NCI-H510A (cell line): ENCODE measurements around the gene N4BP3.
"Not testable (repeated sequence)": the region's sequence is repeated elsewhere in the genome, so short reads cannot be mapped to it uniquely, and the experiment has no call there.

Experiments
- DNase-seq: peaks from one replicate; lab custom pipeline; 2025; lab: John Stamatoyannopoulos, UW

The N4BP3 gene

GRCh38 chr5:178122346-178122745, 9.0 kb downstream of the N4BP3 start:
- no peak for DNase-seq

GRCh38 chr5:178123094-178123965, 10.0 kb downstream of the N4BP3 start:
- DNase-seq = no peak

- DNase-seq = peak; percentile 85
These were observed 10.9 kb downstream of the N4BP3 start for GRCh38 chr5:178123966-178124925.

GRCh38 chr5:178125253-178125906, 12.0 kb downstream of the N4BP3 start:
- no peak for DNase-seq

DNA sequence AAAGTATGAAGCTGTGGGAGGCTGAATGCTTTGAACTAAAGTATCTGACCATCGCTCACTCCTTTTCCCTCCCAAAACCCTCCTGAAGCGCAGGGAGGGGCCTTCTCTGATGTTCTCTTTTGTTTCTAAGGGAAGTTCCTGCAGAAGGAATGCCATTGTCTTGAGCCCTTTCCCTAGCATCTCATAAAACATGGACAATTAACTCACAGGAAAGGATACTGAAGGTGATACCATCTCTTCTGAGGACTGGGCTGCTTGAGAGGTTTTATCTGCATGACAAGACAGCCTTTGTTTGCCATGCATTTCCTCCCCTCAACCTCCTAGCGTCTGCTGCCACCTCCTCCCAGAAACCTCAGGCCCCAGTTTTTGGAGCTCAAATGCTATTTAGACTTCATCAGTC, 13.2 kb downstream of the N4BP3 start:
- no peak for DNase-seq

GRCh38 chr5:178127300-178128009, 14.1 kb downstream of the N4BP3 start:
- DNase-seq = not testable (repeated sequence)

- no peak for DNase-seq
These were observed 16.0 kb downstream of the N4BP3 start for GRCh38 chr5:178129296-178129695.

- DNase-seq = not testable (repeated sequence)
These were observed 16.9 kb downstream of the N4BP3 start for GRCh38 chr5:178130234-178130575.

DNA sequence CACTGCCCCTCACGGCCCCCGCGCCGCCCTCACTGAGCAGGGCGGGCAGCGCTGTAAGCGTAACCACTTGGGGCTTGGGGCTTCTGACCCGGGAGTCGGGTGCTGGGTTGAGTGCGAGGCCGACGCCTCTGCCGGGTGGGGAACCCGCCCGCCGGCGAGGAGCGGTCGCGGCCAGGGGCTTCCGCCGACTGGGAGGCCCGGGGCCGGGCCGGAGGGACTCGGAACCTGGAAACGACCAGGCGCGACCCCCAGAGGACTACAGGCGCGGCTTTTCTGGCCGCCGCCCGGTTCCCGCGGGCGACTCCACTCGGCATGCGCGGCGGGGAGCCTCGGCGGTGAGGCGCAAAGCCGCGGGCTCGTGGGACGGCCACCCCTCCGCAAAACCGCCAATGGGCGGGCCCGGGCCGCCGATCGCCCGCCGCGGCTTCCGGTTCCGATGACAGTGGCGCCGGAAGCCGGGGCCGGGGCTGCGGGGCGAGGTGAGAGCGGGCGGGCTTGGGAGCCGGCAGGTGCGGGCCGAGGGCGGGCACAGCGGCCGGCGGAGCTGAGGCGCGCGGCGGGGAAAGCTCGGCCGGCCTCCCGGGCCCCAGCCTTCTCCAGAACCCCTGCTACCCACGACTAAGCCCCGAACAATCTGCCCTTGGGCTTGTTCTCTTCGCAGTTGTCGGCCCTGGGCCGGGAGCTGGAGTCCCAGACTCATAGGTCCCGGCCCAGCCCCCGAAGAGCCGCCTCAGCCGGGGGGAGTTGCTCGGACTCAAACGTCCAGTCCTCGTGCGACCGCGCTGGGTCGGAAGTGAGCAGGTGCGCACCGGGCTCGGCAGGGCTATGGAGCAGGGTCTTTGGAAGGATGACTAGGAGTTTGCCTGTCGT, 17.5 kb downstream of the N4BP3 start, which contains the start of gene RMND5B:
TSS of gene RMND5B (plus strand) at position 439 of the 870 bp plus-strand sequence. CDS start 7,106 bp downstream, outside the sequence.
- peak; percentile 69 for DNase-seq

- no peak for DNase-seq
These were observed 18.2 kb downstream of the N4BP3 start for GRCh38 chr5:178131446-178131996.

- DNase-seq = no peak
These were observed 23.7 kb downstream of the N4BP3 start for GRCh38 chr5:178136990-178137389.

DNA sequence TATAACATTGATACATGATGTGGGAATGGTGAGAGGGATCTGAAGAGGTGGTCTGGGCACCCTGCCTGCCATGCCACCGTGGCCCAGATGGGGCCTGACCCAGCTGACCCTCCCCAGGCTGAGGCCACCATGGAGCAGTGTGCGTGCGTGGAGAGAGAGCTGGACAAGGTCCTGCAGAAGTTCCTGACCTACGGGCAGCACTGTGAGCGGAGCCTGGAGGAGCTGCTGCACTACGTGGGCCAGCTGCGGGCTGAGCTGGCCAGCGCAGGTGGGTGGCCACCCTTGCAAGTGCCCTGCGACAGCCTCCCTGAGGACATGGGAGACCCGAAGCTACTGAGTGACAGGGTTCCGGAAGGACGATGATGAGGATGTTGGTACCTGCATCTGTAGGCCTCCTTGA, 24.7 kb downstream of the N4BP3 start:
- DNase-seq = no peak

DNA sequence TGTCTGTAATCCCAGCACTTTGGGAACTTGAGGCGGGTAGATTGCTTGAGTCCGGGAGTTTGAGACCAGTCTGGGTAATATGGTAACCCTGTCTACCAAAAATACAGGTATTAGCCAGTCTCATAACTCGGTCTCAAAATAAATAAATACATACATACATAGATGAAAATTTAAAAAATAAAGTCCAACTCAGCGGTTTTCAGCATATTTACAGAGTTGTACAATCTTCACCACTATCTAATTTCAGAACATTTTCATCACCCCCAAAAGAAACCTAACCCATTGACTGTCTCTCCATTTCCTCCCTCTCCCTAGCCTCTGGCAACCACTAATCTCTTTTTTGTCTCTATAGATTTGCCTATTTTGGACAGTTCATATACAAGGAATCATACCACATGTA, 28.2 kb downstream of the N4BP3 start:
- DNase-seq = no peak

DNA sequence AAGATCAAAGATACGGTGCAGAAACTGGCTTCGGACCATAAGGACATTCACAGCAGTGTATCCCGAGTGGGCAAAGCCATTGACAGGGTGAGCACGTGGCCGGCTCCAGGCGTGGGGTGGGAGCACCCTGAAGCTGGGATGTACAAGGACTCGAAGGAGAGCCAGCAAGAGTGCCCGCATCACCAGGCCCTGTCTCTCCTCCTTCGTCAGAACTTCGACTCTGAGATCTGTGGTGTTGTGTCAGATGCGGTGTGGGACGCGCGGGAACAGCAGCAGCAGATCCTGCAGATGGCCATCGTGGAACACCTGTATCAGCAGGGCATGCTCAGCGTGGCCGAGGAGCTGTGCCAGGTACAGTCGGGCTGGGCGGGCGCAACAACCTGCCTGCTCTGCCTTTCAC, 29.3 kb downstream of the N4BP3 start:
- no peak for DNase-seq

- DNase-seq = no peak
These were observed 29.9 kb downstream of the N4BP3 start for GRCh38 chr5:178143246-178143645.

DNA sequence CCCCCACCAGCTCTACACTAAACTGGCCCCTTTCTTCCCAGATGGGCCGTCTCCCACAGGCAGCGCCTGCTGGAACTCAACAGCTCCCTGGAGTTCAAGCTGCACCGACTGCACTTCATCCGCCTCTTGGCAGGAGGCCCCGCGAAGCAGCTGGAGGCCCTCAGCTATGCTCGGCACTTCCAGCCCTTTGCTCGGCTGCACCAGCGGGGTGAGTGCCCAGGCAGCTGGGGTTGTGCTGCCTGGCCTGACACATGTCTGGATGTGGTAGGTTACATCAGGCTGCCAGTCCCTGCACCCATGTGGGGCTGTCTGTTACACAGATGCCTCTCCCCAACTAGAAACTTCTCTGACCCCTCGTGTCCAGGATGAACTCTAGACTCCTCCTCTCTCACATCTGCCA, 30.6 kb downstream of the N4BP3 start:
- no peak for DNase-seq

- peak; percentile 35 for DNase-seq
These were observed 32.9 kb downstream of the N4BP3 start for GRCh38 chr5:178145965-178146820.

- no peak for DNase-seq
These were observed 34.1 kb downstream of the N4BP3 start for GRCh38 chr5:178147406-178147805.

GRCh38 chr5:178149199-178149932, 36.0 kb downstream of the N4BP3 start:
- no peak for DNase-seq
